HepG2 (cell line): ENCODE data around the gene JSRP1. TPM values are rescaled to one million over a fixed set of nuclear protein-coding genes. Genes with fewer than 3 reads are reported as not detected.

Source experiments
- AGO2 ChIP-seq: fragments of 200-400 bp; formaldehyde crosslinking; optimal IDR thresholded peaks from 2 replicates; pipeline ENCODE3; 2017; ENCODE audit warnings: mild to moderate bottlenecking, low read depth, low read length, moderate library complexity
- NFAT5 ChIP-seq: sonication (generic); formaldehyde crosslinking; IDR thresholded peaks from 2 replicates; pipeline ENCODE4 v1.4.0; 2020; ENCODE audit warnings: missing genetic modification reagents
- NFATC3 ChIP-seq: sonication (generic); formaldehyde crosslinking; IDR thresholded peaks from 2 replicates; pipeline ENCODE4 v1.5.1; 2020; ENCODE audit warnings: mild to moderate bottlenecking, missing genetic modification reagents
- NPAS2 ChIP-seq: sonication (generic); formaldehyde crosslinking; IDR thresholded peaks from 2 replicates; pipeline ENCODE4 v1.8.0; 2022; ENCODE audit warnings: mild to moderate bottlenecking, missing genetic modification reagents, borderline replicate concordance
- NR0B2 ChIP-seq: sonication (generic); formaldehyde crosslinking; IDR thresholded peaks from 2 replicates; pipeline ENCODE4 v1.4.0; 2020; ENCODE audit warnings: mild to moderate bottlenecking, missing genetic modification reagents
- NR2C2 ChIP-seq: sonication (generic); formaldehyde crosslinking; IDR thresholded peaks from 2 replicates; pipeline ENCODE4 v1.4.0; 2020; ENCODE audit warnings: missing genetic modification reagents, mild to moderate bottlenecking, moderate library complexity, borderline replicate concordance
- RAD21 ChIP-seq: fragments of 450-650 bp; formaldehyde crosslinking; IDR thresholded peaks from 2 replicates; pipeline ENCODE4 v1.5.0; 2020; ENCODE audit warnings: mild to moderate bottlenecking
- SYNCRIP ChIP-seq: fragments of 200-400 bp; formaldehyde crosslinking; IDR thresholded peaks from 2 replicates; pipeline ENCODE4 v1.6.1; 2018; ENCODE audit warnings: mild to moderate bottlenecking, low read depth, low read length; ENCODE audit not compliant: insufficient read depth
- TMF1 ChIP-seq: sonication (generic); formaldehyde crosslinking; IDR thresholded peaks from 2 replicates; pipeline ENCODE4 v1.8.1; 2022; ENCODE audit warnings: low read depth, missing genetic modification reagents
- ZEB1 ChIP-seq: IDR thresholded peaks from 2 replicates; pipeline ENCODE4 v1.6.1; 2012; ENCODE audit warnings: mild to moderate bottlenecking, low read depth, inconsistent platforms; ENCODE audit not compliant: insufficient replicate concordance
- ZNF33B ChIP-seq: sonication (generic); formaldehyde crosslinking; IDR thresholded peaks from 2 replicates; pipeline ENCODE4 v1.5.1; 2020; ENCODE audit warnings: mild to moderate bottlenecking, missing genetic modification reagents
- ZNF780A ChIP-seq: sonication (generic); formaldehyde crosslinking; IDR thresholded peaks from 2 replicates; pipeline ENCODE4 v1.8.0; 2022; ENCODE audit warnings: mild to moderate bottlenecking, missing genetic modification reagents, moderate library complexity
- polyA plus RNA-seq, 8 experiments: library from polyadenylated mRNA; depleted of rRNA in 3 of 8; stranded (reverse) in 7 of 8; unstranded in 1 of 8; fragments of >200 nt; fragmentation: Illumina TruSeq in 4 of 8; extraction: Trizol in 4 of 8; gene quantifications; 2 replicates each; pipeline versions ENCODE4 v1.2.1 to v1.2.3, GENCODE V29; 2011 to 2016; ENCODE audit warnings: low read depth in 4 of 8, missing spikeins in 1 of 8, mixed read lengths in 1 of 8; ENCODE audit not compliant: insufficient read depth in 1 of 8
- total RNA-seq, 5 experiments: library from RNA; depleted of rRNA; stranded (reverse); fragments of >200 nt; fragmentation: Illumina TruSeq; extraction: Trizol; gene quantifications; 2 replicates each; pipeline ENCODE4 v1.2.3, GENCODE V29; 2016; ENCODE audit warnings: low read depth in 1 of 5

Gene JSRP1
- total and polyA plus RNA-seq, 2 of the 13 experiments (the other 11 are each of a cell fraction or from before 2014, with no cell fraction given), result 0.16 to 0.38 TPM

GRCh38 chr19:2253106-2254063 lies 2.8 kb downstream of the JSRP1 start (continued):
- peak; percentile 12; the same call in 1 of the 2 replicates for TF ChIP-seq NFAT5
- TF ChIP-seq ZNF780A (CRISPR knock-in tag), result no peak
- TF ChIP-seq SYNCRIP, result no peak
- TF ChIP-seq NPAS2 (CRISPR knock-in tag), result no peak
- no peak for TF ChIP-seq NFATC3
- peak; percentile 57 for TF ChIP-seq RAD21 (CRISPR knock-in tag)
- TF ChIP-seq NR0B2 (CRISPR knock-in tag), result no peak
- TF ChIP-seq NR2C2 (CRISPR knock-in tag), result peak; percentile 61; the same call in 1 of the 2 replicates
- TF ChIP-seq TMF1 (CRISPR knock-in tag), result no peak
- TF ChIP-seq AGO2, result no peak
- no peak for TF ChIP-seq ZEB1
- TF ChIP-seq ZNF33B, result no peak; the same call in 1 of the 2 replicates
